CD4-positive, alpha-beta T cell treated with Interleukin-17A for 1 hour (primary cell): ENCODE data around the gene LRRC25.
"Not testable (repeated sequence)": the region's sequence is repeated elsewhere in the genome, so short reads cannot be mapped to it uniquely, and the experiment has no call there.

ENCODE experiments used
- DNase-seq: peaks from one replicate; pipeline ENCODE4 v3.0.0-alpha.2; 2020

Gene LRRC25

DNA sequence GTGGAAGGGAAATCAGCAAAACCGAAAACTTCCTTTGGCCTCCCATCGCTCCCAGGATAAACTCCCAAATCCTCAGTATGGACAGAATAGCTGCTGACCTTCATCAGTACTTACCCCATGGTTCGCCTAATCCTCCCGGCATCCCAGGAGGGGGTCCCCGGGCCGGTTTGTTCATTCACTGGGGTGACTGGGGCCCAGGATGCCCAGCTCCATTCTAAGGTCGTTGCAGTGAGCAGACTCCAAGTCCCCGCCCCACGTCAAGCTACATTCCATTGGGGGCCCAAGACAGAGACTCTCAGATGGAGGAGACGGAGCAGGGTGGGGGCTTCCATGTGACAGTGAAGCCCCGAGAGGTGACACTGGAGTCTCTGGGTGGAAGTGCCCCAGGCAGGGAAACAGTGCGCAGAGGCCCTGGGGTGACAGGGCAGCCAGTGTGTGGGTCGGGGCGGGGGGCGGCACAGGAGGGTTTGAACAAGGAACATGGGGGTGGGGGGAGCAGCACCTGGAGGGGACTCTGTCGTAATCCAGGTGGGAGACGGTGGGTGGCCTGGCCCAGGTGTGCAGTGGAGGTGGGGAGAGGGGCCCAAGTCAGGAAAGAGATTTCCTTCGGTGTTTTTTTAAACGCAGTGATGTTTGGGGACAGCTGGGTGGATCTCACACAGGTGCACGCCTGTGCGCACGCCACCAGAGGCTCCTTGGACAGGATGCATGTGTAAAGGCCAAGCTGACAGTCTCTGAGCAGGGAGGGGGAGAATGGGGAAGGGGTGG, 26.9 kb upstream of the LRRC25 start:
- no peak for DNase-seq

DNA sequence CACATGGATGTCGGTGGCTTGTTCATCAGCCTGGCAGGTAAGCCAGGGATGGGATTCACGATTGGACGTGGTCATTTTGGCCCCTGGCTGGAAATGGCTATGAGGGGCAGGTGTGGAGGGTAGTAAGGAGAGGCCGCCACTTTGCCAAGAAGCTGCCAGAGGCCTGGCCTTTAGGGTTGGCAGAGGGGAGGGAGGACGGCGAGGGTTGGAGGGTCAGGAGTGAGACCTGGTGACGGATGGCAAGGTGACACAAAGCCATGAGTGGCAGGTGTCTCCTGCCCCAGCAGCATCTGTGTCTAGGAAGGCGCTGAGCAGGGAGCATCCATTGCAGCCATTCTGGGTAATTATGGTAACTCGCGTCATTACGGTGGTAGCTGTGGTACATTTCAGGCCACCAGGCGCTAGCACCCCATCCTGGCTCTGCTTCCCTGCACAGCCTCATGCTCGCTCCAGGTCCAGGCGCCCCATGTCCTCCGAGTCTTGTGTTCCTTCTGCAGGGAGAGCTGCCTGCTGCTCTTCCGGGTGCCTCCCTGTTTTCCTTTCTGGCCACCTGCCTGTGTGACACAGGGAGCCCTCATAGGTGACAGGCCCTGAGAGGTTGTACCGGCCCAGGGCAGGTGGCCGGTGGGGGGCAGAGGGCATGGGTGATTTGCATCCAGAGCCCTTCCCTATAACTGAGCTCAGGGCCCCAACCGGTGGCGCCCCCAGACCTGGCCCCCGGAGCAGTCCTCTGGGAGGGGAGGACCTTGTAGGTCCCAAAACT, 26.0 kb upstream of the LRRC25 start:
- no peak for DNase-seq

- peak; percentile 64 for DNase-seq
These were observed 25.2 kb upstream of the LRRC25 start for GRCh38 chr19:18422530-18423191.

DNA sequence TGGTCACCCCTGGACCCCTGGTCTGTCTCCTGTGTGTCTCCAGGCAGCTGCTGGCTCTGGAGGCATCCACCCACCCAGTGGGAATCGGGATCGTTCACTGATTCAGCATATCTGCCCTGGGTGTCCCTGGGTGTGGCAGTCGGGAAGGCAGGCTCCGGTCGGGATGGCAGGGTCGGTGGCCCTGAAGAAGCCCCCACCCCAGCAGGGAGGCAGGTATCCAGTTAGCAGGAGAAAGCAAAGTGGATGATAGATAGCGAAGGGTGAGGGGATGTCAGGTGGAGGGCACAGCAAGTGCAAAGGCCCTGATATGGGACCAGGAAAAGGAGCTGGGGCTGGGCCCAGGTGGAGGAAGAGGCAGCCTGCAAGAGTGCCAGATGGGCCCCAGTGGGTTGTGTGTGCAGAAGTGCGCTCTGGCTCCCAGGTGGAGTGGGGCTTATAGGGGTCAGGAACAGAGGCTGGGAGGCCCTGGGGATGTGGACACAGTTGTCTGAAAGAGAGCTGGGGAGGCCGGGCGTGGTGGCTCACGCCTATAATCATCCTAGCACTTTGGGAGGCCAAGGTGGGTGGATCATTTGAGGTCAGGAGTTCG, 24.0 kb upstream of the LRRC25 start:
- no peak for DNase-seq

- DNase-seq, result no peak
These were observed 23.5 kb upstream of the LRRC25 start for GRCh38 chr19:18420930-18421329.

DNA sequence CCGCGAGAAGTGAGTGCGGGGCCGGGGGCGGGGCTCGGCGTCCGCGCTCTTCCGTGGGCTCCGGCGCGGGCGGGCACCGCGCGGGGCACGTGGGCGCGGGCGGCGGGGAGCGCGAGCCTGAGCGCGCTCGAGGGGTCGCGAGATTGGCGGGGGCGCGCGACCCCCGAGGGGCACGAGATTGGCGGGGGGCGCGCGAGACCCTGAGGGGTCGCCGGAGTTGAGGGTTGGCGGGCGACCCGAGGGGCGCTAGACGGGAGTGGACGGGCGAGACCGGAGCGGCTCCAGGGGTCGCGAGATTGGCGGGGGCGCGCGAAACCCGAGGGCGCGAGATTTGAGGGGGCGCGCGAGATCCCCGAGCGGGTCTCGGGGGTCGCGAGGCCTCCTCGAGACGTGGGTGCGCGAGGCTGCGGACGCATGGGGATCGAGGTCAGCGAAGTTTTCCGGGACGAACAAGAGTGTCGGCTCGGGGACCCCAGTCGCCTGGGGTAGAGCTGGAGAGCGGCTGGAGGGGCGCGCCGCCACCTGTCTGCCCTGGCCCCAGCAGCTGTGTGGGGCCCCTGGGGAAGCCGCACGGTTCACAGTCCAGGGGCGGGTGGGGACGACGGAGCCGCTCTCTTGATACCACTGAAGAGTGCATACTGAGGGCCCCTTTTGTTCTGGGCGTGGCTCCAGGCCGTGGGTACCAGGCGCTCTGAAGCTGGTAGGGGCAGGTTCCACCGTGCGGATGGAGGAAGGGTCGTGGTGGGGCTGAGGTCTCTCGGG, 22.5 kb upstream of the LRRC25 start:
- peak; percentile 63 for DNase-seq

DNA sequence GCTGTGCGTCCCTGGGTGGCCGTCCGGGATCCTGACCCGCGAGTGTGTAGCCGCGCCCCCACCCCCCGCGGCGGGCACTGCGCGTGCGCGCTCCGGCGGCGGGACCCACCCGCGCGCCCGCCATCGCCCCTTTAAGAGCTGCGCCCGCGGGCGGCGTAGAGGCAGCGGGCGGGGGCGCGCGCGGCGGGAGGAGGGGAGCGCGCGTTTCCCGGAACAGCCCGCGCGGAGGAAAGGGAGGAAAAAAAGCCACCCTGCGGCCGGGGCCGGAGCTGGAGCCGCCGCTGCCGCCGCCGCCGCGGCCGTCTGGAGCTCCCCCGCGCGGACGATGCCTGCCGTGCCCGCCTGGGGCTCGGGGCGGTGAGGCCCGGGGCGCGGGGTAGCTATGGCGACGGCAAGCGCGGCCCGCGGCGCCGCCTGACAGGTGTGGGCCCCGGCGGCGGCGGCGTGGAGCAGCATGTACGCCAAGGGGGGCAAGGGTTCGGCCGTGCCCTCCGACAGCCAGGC, 21.8 kb upstream of the LRRC25 start, which contains the start of gene SSBP4:
Gene SSBP4, plus strand, starts transcription at position 204 of the 504 bp plus-strand sequence. Its CDS starts 251 bp downstream, at position 455.
- DNase-seq, result peak; percentile 76

- peak; percentile 68 for DNase-seq
These were observed 21.2 kb upstream of the LRRC25 start for GRCh38 chr19:18418483-18419194.

DNA sequence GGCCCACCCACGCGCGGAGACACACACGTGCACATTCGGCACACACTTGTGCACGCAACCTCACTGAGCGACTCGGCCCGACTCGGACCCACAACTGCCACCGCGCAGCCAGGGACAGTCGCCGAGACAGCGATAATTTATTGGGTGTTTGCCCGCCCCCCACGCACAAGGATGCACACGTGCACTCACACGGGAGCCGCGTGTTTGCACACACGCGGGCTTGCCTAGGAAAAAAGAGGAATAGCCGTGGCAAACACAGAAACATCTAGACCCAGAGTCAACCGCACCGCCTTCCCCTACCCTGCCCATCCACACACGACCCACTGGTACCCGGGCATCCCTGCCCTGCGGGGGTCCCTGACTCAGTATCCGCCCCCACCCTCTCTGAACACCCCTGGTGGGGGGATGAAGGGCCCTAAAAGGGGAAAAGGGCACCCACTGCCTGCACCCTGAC, 20.6 kb upstream of the LRRC25 start:
- DNase-seq, result no peak

DNA sequence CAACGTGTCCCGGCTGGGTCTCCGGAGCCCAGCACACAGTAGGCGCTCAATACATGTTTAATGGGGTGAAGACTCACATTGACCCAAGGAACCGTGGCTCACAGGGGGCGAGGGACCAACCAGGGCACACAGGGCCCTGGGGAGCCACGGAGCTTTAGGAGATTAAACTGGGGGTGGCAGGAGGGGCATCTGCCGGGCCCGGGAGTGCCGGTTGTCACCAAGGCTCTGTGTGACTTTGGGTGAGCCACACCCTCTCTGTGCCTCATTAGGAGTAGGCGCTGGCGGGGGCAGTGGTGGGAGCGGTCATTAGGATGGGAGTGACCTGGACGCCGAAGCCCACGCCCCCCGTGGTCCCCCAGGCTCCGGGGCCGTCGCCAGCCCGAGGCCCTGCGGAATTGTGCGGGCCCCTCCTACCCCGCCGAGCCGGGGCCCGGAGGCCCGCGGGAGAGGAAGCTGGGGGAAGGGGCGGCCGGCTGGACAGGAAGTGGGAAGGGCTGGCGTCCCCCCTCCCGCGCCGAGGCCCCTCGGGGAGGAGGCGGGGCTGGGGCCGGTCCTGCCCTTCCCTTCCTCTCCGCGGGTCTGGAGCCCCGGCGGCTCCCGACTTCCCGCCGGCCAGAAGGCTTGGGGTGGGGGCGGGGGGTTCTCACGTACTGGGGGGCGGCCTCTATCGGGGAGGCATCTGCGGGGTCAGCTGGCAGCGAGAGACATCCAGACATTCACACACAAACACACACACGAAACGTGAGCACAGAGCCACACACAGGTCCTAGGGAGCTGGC, 20.0 kb upstream of the LRRC25 start:
- DNase-seq, result peak; percentile 49

GRCh38 chr19:18416778-18417249, 19.4 kb upstream of the LRRC25 start:
- DNase-seq, result peak; percentile 89

- DNase-seq, result no peak
These were observed 17.9 kb upstream of the LRRC25 start for GRCh38 chr19:18415178-18415867.

DNA sequence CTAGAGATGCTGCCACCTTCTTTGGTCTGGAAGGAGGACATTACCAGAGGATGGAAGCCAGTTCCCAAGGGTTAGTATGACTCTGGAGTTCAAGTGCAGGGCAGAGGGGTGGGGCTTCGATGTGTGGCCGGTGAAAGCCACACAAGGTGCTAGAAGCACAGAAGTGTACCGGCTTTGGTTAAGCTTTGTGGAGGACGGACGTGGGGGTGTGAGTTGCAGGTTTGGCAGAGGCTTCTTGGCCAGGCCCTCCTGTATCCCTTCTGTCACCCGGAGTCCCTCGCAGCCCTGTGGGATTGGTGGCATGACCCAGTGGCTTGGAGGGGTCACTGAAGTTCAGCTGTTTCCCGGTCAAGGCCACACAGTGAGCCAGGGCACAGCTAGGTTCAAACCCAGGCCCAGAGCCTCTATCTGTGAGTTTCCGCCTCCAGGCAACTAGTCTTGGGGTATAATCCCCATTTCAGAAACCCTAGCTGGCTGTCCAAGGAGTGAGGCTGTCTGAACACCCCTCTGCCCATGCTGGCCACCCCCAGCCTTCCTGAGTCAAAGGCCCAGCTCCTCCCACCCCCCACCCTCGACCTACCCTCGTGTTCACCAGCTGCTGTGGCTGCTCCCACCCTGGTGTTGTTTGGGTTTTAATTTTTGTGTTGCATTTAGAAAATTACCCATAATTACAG, 17.2 kb upstream of the LRRC25 start:
- no peak for DNase-seq

DNA sequence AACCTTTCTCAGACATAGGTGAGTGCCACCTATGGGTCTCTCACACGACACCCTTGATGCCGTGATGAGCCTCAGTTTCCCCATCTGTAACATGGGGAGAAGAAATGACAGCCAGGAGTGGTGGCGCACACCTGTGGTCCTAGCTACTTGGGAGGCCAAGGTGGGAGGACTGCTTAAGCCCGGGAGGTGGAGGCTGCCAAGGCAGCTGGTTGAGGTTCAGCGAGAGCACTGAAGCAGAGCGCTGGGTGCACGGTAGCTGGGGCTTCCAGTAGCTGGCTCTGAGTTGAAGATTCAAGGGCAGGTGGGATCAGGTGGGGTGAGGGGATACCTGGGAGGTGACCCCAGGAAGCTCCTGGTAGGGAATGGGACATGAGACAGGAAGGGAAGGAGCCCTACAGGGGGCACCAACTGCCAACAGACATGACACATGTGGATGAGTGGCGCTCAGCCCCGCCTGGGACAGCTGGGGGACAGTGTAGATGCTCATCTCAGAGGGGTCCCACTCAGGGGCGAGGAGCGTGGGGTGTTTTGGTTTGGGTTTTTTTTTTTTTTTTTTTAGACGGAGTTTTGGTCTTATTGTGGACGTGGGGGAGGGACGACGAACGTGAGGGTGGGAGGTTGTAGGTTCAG, 15.3 kb upstream of the LRRC25 start:
- no peak for DNase-seq

DNA sequence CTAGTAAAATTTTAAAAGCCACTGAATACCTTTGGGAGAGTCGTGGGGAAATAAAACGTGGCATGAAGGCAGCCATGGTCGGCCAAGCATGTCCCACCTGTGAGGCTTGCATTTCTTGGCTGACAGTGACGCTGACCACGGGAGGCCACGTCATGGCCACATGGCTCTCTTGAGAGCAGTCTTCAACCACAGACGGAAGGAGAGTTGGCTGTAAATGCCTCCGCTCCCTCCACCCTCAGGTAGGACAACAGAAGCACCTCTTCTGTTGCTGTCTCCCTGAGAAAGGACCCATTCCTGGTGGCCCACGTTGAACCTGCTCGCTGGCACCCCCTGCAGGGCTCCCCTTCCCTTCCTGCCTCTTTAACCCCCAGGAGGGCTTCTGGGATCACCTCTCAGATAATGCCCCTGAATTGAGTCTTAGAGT, 10.6 kb upstream of the LRRC25 start:
- no peak for DNase-seq

DNA sequence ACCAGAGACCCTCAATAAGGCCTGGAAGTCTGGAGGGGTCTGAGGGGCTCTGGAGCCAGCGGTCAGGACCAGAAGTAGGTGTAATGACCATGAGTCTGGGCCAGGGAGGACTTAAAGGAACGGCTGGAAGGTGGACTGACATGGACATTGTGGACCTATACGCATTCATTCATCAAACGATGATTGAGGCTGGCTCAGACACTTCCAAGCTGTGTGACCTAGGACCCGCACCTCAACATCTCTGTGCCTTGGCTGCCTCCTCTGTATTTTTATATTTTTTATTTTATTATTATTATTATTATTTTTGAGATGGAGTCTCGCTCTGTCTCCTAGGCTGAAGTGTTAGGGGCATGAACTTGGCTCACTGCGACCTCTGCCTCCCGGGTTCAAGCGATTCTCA, 9.3 kb upstream of the LRRC25 start:
- DNase-seq, result no peak

GRCh38 chr19:18405754-18406153, 8.3 kb upstream of the LRRC25 start:
- DNase-seq, result not testable (repeated sequence)

GRCh38 chr19:18402455-18403248, 5.2 kb upstream of the LRRC25 start:
- not testable (repeated sequence) for DNase-seq
